ENCODE data around the gene DAGLA. TPM values are rescaled to one million over a fixed set of nuclear protein-coding genes. Genes with fewer than 3 reads are reported as not detected.

DAGLA gene
- total and polyA plus RNA-seq, 2 donors (not counting 3 experiments of a cell fraction or from before 2014, with no cell fraction given) = 2.5 to 4.7 TPM

DNA sequence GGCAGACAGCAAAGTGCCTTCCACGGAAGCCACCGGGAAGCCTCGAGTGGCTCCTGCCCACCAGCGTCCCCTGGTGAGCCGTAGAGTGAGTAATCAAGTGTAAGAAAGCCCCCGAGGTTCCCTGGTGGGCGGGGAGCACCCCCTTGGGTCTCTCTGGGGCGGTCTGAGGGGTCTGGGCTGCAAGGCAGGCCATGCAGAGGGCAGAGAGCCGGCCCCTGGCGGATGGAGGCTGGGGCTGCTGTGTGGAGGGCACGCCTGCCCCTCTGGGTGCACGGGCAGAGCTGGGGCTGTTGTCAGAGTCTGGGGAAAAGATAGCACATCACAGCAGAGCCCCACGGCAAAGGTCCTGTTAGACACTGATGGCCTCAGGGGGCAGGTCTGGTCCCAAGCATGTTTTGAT, 46.6 kb downstream of the DAGLA start:
- intact Hi-C loops (cut with micrococcal nuclease) (no loop called here), dilution Hi-C loops (cut with MboI; ENCODE audit: extremely low pct_ligation_motif_present, low sequenced_read_pairs) (no loop called here)
- Histone ChIP-seq H3K36me3 (ENCODE audit: control insufficient read depth in 2 of 2, extremely low read depth in 1 of 2, insufficient read depth in 2 of 2, low read length in 2 of 2) (no peaks in the 10 kb centered on the region), H3K9me1 (replicated peaks; ENCODE audit: control insufficient read depth, extremely low read depth, insufficient read depth, low read length) (no peaks in the 10 kb centered on the region), H4K20me1 (replicated peaks; ENCODE audit: control insufficient read depth, extremely low read depth, insufficient read depth, low read length) (no peaks in the 10 kb centered on the region), H3K9ac (replicated peaks; ENCODE audit: extremely low read depth, insufficient read depth, low read length) (no peak overlapping the region), H3K4me1 (ENCODE audit: control insufficient read depth, extremely low read depth, insufficient read depth, low read length) (no peaks in the 10 kb centered on the region), H3K27ac (ENCODE audit: insufficient read depth, low read depth, low read length) (no peak overlapping the region), H2AFZ (ENCODE audit: low read depth, low read length) (no peak overlapping the region), H3K4me3 (replicated peaks in 1 of 3; ENCODE audit: insufficient read depth in 1 of 3, low read depth in 1 of 3, low read length in 3 of 3) (no peak overlapping the region), H3K4me2 (ENCODE audit: insufficient read depth, low read length) (no peak overlapping the region), H3K27me3 (ENCODE audit: control insufficient read depth in 2 of 2, insufficient read depth in 2 of 2, low read length in 2 of 2) (no peaks in the 10 kb centered on the region), H3K79me2 (ENCODE audit: control insufficient read depth, insufficient read depth, low read length) (no peaks in the 10 kb centered on the region), H3K9me3 (replicated peaks; ENCODE audit: control insufficient read depth, insufficient read depth, low read length) (no peaks in the 10 kb centered on the region)
- no peak for TF ChIP-seq FOS (IDR thresholded peaks at IDR 0.05; ENCODE audit: borderline replicate concordance, insufficient read depth, low read length)
- TF ChIP-seq MYC (IDR thresholded peaks at IDR 0.05; ENCODE audit: low read depth, low read length) = no peak
- TF ChIP-seq, protein P1, sequence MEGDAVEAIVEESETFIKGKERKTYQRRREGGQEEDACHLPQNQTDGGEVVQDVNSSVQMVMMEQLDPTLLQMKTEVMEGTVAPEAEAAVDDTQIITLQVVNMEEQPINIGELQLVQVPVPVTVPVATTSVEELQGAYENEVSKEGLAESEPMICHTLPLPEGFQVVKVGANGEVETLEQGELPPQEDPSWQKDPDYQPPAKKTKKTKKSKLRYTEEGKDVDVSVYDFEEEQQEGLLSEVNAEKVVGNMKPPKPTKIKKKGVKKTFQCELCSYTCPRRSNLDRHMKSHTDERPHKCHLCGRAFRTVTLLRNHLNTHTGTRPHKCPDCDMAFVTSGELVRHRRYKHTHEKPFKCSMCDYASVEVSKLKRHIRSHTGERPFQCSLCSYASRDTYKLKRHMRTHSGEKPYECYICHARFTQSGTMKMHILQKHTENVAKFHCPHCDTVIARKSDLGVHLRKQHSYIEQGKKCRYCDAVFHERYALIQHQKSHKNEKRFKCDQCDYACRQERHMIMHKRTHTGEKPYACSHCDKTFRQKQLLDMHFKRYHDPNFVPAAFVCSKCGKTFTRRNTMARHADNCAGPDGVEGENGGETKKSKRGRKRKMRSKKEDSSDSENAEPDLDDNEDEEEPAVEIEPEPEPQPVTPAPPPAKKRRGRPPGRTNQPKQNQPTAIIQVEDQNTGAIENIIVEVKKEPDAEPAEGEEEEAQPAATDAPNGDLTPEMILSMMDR (IDR thresholded peaks at IDR 0.05; ENCODE audit: extremely low read depth in 1 of 2, insufficient read depth in 1 of 2, low read depth in 1 of 2, low read length in 2 of 2) = no peak
- no peak for TF ChIP-seq GATA2 (IDR thresholded peaks at IDR 0.05; ENCODE audit: insufficient read depth, insufficient read length, low read depth, low read length)
- TF ChIP-seq, protein P2, sequence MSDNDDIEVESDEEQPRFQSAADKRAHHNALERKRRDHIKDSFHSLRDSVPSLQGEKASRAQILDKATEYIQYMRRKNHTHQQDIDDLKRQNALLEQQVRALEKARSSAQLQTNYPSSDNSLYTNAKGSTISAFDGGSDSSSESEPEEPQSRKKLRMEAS (IDR thresholded peaks at IDR 0.05; ENCODE audit: insufficient read depth, insufficient read length) = no peak
- no peak for TF ChIP-seq POLR2A (IDR thresholded peaks at IDR 0.05; ENCODE audit: low read depth, low read length)
- TF ChIP-seq EZH2 (IDR thresholded peaks at IDR 0.05; ENCODE audit: borderline replicate concordance, low read depth, low read length, severe bottlenecking) = no peak
- TF ChIP-seq JUN (IDR thresholded peaks at IDR 0.05; ENCODE audit: borderline replicate concordance, insufficient read depth, insufficient read length, low read depth) = no peak
- no peak for TF ChIP-seq POLR2AphosphoS5 (IDR thresholded peaks at IDR 0.05; ENCODE audit: insufficient read depth, low read depth, low read length)
- ChIA-PET CTCF (interaction anchor here (0.7 kb wide), 1 partner anchor 31 kb away, joined by 3 read pairs; no protein-coding TSS in a partner anchor), POLR2A (no interaction called here)
- no peak for DNase-seq (ENCODE audit: low read depth, low spot score)
- no peak for FAIRE-seq
- BruUV-seq (replicated peaks) = no TSS peak

Measured in endothelial cell of umbilical vein (primary cell).